Effector memory CD8-positive, alpha-beta T cell (primary cell): ENCODE data around the gene ATP6V0A1.

Experiments
- ATAC-seq: fragments of 150-1000 bp; cut with Tn5 transposase; replicated peaks from 2 replicates; pipeline ENCODE4 v1.10.0; 2021; ENCODE audit warnings: mild to moderate bottlenecking, moderate library complexity
- DNase-seq, 3 experiments: peaks; one replicate each; pipeline ENCODE4 v3.0.0; 2021
- H3K27ac Mint-ChIP-seq, 2 donors: one replicate each; pipeline ENCODE4 v1.8.0; 2022; ENCODE audit warnings: mild to moderate bottlenecking in 2 of 2, mixed read lengths in 2 of 2, moderate library complexity in 2 of 2
- H3K27me3 Mint-ChIP-seq, 2 donors: one replicate each; pipeline ENCODE4 v1.8.0; 2022; ENCODE audit warnings: mixed read lengths in 2 of 2
- H3K36me3 Mint-ChIP-seq: one replicate; pipeline ENCODE4 v1.8.0; 2022; ENCODE audit warnings: mild to moderate bottlenecking, moderate library complexity, mixed read lengths; ENCODE audit not compliant: insufficient read depth
- H3K4me1 Mint-ChIP-seq, 2 donors: one replicate each; pipeline ENCODE4 v1.8.0; 2022; ENCODE audit warnings: low read depth in 2 of 2, mixed read lengths in 2 of 2
- H3K4me3 Mint-ChIP-seq, 2 donors: one replicate each; pipeline ENCODE4 v1.8.0; 2022; ENCODE audit warnings: mild to moderate bottlenecking in 2 of 2, mixed read lengths in 2 of 2, moderate library complexity in 2 of 2
- H3K9me3 Mint-ChIP-seq, 2 donors: one replicate each; pipeline ENCODE4 v1.8.0; 2022; ENCODE audit warnings: mixed read lengths in 2 of 2

ATP6V0A1 gene

DNA sequence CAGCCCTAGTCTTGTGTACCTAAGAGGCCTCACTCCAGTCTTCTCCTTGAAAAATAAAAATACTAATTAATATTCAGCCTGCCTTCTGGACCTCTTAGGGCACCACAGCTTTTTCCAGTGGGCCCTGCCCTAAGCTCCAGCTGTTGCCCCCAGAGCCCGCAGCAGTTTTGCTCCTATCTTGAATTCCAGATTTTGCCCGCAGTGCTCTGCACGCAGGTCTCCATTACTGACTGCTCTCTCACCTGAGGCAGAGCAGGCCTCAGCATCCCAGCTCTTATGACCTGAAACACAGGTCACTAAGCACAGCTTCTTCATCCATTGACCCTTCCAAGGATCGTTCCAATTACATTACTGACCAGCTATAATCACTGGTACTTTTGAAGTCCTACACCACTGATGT lies 49.0 kb downstream of the ATP6V0A1 start:
- peaks cover 7 to 8% of the 10 kb centered on the region in 2 donors for H3K4me1 Mint-ChIP-seq
- no peaks in the 10 kb centered on the region for H3K9me3 Mint-ChIP-seq
- H3K27me3 Mint-ChIP-seq = peaks cover 37 to 43% of the 10 kb centered on the region in 2 donors
- no peak for DNase-seq
- ATAC-seq = no peak
- H3K27ac Mint-ChIP-seq = no peak overlapping the region
- H3K36me3 Mint-ChIP-seq = peaks cover under 1% of the 10 kb centered on the region
- H3K4me3 Mint-ChIP-seq = no peak overlapping the region

DNA sequence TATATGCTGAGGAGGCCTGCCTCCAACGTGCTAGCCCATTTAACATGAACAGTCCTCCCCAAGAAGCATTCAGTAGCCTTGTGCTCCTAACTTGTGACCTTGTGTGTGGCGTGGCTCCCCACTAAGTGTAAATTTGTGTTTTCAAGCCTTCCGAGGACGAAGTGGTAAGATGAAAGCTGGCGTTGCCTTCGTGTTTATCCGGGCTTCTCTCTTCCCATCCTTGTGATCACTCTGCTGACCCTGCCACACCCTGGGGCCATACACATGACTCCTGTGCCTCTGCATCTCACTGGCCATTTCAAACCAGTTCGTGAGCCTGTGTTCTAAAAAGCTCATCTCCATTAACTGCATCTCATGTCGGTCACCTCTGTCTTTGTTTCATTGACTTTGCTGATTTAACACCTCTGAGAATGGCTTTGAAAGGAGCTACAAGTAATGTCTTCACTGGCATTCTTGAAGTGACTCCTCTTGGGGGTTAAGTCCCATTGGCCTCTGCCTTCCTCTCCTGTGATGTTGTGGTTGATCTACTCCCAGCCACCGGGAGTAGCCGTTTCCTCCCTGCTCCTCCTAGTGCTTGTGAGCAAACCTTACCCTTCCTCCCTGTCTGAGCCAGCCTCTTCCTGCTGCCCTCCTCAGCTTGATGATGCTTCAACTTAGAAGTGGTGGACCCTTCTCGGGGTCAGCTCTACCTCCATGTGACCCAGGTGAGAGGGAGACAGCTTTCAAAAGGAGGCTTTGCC lies 49.9 kb downstream of the ATP6V0A1 start:
- Mint-ChIP-seq H3K4me1 (peaks cover 7 to 8% of the 10 kb centered on the region in 2 donors), H3K36me3 (no peaks in the 10 kb centered on the region), H3K27me3 (peaks cover 37 to 43% of the 10 kb centered on the region in 2 donors), H3K27ac (no peak overlapping the region), H3K9me3 (no peaks in the 10 kb centered on the region), H3K4me3 (no peak overlapping the region)
- ATAC-seq = no peak
- DNase-seq = no peak

DNA sequence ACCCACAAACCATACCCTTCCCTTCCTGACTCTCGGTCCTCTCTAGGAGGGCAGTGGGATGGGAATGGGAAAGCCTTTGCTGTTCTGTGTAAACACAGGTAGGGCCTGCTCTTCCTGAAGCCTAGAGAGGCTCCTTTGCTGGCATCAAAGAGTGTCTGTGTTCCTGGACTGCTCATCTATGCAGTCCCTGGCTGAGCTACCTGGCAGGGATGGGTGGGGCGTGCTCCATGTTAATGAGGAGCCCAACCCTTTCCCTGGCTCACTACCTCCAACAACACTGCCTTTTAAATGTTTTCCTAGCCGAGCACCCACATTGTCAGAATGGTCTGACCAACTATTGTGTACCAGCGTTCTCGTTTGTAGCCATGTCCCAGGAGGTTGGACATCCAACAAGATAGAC lies 50.7 kb downstream of the ATP6V0A1 start:
- Mint-ChIP-seq H3K27ac (no peak overlapping the region), H3K4me3 (no peak overlapping the region), H3K36me3 (no peaks in the 10 kb centered on the region), H3K4me1 (peaks cover 7 to 8% of the 10 kb centered on the region in 2 donors), H3K9me3 (no peaks in the 10 kb centered on the region), H3K27me3 (peaks cover 37 to 43% of the 10 kb centered on the region in 2 donors)
- no peak for DNase-seq
- no peak for ATAC-seq

DNA sequence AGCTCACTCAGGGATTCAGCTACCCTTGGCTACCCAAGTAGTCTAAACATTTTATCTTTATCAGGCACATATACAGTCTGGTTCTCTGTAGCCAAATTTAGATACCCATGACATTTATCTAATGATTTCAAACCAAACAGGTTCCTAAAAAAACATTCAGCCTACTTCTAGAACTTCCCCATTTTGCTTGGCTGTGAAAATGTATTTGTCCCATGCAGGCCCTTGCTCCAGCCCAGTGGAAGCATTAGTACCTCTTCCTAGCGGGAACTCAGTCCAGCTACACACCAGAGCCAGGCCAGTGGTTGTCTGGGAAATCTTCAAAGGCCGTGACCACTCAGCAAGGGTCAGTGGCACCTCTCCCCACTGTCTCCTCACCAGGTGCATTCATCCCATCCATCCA lies 51.2 kb downstream of the ATP6V0A1 start:
- no peak overlapping the region for H3K27ac Mint-ChIP-seq
- DNase-seq = no peak
- H3K27me3 Mint-ChIP-seq = peaks cover 40 to 43% of the 10 kb centered on the region in 2 donors
- no peak for ATAC-seq
- no peaks in the 10 kb centered on the region for H3K36me3 Mint-ChIP-seq
- H3K4me3 Mint-ChIP-seq = no peak overlapping the region
- H3K4me1 Mint-ChIP-seq = peaks cover 7 to 8% of the 10 kb centered on the region in 2 donors
- H3K9me3 Mint-ChIP-seq = no peaks in the 10 kb centered on the region

DNA sequence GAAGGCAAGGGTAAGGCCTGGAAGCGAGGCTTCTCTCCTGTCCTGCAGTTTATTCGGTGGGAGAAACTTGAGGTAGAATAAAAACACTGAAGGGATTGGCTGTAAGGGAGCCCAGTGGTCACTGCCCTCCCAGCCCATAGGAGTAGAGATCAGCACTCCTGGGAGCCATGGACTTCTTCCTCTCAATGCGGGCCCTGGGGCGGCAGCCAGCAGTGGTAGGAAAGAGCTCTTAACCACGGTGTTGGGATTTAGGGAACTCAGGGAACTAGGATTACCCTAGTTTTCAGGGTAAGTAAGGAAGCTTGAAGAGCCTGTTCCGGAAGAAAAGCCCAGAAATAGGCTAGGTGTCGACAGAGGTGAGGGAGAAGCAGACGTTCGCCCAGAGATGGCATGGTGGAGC lies 53.6 kb downstream of the ATP6V0A1 start:
- peaks cover 43% of the 10 kb centered on the region in 2 donors for H3K27me3 Mint-ChIP-seq
- ATAC-seq (no peak), DNase-seq (no peak)
- no peaks in the 10 kb centered on the region for H3K9me3 Mint-ChIP-seq
- H3K27ac Mint-ChIP-seq = no peak overlapping the region
- no peaks in the 10 kb centered on the region for H3K36me3 Mint-ChIP-seq
- H3K4me3 Mint-ChIP-seq = no peak overlapping the region
- peaks cover 7 to 8% of the 10 kb centered on the region in 2 donors for H3K4me1 Mint-ChIP-seq

DNA sequence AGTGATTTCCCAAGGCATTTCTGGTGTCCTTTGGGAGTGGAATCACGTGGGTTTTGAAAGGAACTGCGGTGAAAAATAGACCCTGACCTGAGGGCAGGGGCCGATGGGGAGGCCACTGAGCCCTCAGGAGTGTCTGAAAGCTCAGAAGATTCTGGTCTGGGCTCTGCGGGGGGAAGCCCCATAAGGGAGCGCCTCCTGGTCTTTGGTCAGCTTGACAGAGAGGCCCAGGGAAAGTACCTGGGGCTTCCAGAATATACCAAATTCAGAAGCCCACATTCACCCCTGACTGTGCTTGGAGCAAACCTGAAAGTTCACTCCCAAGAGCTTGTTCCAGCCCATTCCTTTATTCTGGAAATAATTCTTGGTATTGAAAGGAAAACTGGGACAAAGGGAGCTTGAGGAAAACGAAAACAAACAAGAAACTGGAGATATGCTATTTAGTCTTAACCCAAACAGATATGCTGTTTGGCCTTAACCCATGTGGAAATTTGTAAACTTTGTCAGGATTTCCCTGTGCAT lies 54.1 kb downstream of the ATP6V0A1 start:
- Mint-ChIP-seq H3K36me3 (no peaks in the 10 kb centered on the region), H3K4me1 (peaks cover 7 to 11% of the 10 kb centered on the region in 2 donors), H3K27me3 (peaks cover 43% of the 10 kb centered on the region in 2 donors), H3K9me3 (no peaks in the 10 kb centered on the region), H3K27ac (no peak overlapping the region), H3K4me3 (no peak overlapping the region)
- DNase-seq = no peak
- ATAC-seq = no peak

DNA sequence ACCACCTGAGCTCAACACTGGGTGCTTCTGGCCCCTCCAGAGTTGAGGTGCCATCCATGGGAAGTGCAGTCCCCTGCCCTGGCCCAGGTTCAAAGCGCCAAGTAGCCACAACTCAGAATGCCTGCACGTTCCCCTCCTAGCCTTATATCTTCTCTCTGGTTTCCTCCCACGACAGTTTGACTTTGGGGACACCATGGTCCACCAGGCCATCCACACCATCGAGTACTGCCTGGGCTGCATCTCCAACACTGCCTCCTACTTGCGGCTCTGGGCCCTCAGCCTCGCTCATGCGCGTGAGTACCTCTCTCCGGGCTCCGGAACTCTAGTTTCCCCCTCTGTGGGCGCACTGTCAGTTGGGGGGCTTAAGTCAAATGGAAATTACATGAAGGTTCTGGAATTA lies 55.0 kb downstream of the ATP6V0A1 start:
- no peaks in the 10 kb centered on the region for H3K36me3 Mint-ChIP-seq
- H3K27me3 Mint-ChIP-seq = peaks cover 34 to 39% of the 10 kb centered on the region in 2 donors
- H3K4me3 Mint-ChIP-seq = no peak overlapping the region
- DNase-seq (no peak), ATAC-seq (no peak)
- H3K9me3 Mint-ChIP-seq = no peaks in the 10 kb centered on the region
- H3K27ac Mint-ChIP-seq = no peak overlapping the region
- peaks cover 7 to 9% of the 10 kb centered on the region in 2 donors for H3K4me1 Mint-ChIP-seq

DNA sequence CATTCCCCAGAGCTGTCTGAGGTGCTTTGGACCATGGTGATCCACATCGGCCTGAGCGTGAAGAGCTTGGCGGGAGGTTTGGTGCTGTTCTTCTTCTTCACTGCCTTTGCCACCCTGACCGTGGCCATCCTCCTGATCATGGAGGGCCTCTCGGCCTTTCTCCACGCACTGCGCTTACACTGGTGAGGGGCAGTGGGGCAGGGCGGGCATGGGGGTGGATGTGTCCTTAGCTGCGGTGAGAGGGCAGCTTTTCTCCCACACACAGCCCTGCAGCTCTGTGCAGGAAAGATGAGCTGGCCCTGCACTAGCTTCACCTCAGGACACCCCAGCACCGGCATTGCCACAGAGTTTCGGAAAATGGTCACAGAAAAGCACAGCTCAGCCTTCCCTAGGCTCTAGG lies 55.6 kb downstream of the ATP6V0A1 start:
- Mint-ChIP-seq H3K4me3 (no peak overlapping the region), H3K9me3 (no peaks in the 10 kb centered on the region), H3K4me1 (peaks cover 2 to 3% of the 10 kb centered on the region in 2 donors), H3K36me3 (no peaks in the 10 kb centered on the region), H3K27ac (no peak overlapping the region), H3K27me3 (peaks cover 28 to 33% of the 10 kb centered on the region in 2 donors)
- DNase-seq = no peak
- ATAC-seq = no peak

DNA sequence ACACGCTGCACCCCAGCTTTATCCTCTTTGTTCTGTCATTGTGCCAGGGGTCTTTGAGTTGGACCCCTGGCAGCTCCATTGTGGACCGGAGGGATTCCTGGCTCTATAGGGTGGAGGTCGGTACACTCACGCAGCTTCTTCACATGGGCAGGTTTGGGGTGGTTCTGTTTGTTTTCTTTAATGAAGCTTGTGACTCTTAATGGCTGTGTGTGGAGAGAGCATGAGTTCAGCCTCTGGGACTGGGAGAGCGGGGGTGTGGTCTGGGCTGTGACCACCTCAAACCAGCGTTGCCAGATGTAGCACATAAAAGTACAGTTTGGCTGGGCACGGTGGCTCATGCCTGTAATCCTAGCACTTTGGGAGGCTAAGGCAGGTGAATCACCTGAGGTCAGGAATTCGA lies 56.2 kb downstream of the ATP6V0A1 start:
- no peak for DNase-seq
- ATAC-seq = no peak
- Mint-ChIP-seq H3K27ac (no peak overlapping the region), H3K4me3 (no peak overlapping the region), H3K4me1 (peaks cover 0 to 3% of the 10 kb centered on the region in 2 donors), H3K36me3 (no peaks in the 10 kb centered on the region), H3K9me3 (no peaks in the 10 kb centered on the region), H3K27me3 (peaks cover 27 to 32% of the 10 kb centered on the region in 2 donors)

DNA sequence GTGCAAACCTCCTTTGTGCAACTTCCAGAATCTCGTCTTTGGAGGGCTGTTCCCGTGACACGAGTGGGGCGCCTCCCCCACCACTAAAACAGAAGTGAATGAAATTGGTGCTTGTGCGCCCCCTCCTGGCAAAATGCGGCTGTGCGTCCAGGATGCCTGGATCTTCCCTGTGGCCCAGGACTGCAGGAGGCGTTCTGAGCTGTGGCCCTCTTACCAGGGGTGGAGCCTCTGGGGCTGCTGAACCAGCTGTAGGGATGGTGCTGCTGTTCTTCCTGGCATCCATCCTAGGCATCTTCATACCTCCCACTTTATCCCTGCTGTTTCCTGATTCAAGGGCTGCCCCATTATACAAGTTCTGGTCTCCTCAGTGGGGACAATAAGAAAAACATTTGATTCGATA lies 58.8 kb downstream of the ATP6V0A1 start:
- peaks cover 1 to 19% of the 10 kb centered on the region in 2 donors for H3K27me3 Mint-ChIP-seq
- no peaks in the 10 kb centered on the region for H3K36me3 Mint-ChIP-seq
- no peaks in the 10 kb centered on the region for H3K9me3 Mint-ChIP-seq
- no peak overlapping the region for H3K27ac Mint-ChIP-seq
- ATAC-seq (peak; percentile 93), DNase-seq (peak; percentile 81 to 88 (median 83))
- no peak overlapping the region for H3K4me3 Mint-ChIP-seq
- H3K4me1 Mint-ChIP-seq = peaks cover 0 to 5% of the 10 kb centered on the region in 2 donors

DNA sequence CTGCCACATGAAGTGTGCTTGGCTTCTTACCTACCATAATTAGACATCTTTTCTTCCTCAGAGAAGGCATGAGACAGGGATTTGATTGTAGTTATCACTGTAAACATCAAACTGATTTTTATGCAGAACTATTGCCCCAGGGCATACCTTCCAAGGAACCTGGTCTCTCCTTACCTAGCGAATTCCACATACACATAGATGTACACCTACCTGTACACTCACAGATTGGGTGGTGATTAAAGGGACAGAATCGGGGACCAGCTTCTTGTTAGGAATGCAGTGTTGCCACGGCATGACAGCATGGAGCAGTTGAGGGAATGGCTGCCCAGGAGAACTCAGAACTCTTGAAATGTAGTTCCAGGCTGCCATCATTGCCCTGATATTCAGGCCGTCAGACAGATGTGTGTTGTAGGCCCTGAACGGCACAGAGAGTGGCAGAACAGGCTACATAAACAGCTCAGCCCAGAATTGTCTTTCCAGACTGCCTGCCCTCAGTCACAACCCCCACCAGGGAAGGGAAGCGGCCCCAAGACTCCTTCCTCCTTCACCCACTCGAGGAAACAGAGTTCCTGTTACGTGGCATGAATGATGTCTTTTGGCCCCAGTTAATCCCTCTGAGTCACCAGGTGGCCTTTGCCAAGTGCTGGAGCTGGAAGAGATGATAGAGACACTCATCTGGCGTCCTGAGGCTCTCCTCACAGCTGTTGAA lies 59.5 kb downstream of the ATP6V0A1 start:
- Mint-ChIP-seq H3K4me3 (no peak overlapping the region), H3K4me1 (peaks cover 0 to 5% of the 10 kb centered on the region in 2 donors), H3K27me3 (peaks cover 0 to 19% of the 10 kb centered on the region in 2 donors), H3K36me3 (no peaks in the 10 kb centered on the region), H3K27ac (no peak overlapping the region), H3K9me3 (no peaks in the 10 kb centered on the region)
- ATAC-seq (no peak), DNase-seq (no peak)

DNA sequence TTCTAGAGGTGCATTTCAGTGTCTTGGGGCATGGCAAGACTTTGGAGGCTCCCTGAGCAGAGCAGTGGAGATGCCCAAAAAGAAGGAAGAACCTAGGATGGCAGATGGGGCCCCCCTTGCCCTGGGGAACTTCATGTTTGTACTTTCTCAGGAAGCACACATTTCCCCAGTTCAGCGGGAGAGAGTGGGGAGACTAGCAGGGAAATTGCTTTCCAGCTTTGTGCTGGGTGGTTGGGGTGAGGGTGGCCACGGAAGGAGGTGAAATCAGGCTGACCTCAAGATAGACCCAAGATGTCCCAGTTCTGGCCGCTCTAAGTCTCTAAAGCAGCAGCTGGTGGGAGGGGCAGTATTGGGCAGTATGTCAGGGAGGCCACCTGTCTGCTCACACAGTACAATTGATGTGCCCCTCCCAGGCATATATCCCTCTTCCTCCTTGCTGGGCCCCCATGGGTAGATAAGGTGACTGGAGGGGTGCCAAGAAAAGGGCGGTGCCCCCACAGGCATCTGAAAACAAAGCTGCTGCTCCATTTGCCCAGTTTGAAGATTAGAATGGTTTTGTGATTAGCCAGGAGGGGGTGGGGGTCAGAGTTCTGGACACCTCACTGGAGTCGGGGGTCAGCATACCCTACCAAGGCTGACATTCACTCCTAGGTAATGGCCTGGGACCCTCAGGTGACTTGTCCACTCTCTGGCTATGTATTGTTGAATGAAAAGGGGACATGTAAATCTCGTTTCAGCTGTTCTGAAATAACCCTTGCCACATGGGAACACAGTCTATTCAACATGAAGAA lies 60.3 kb downstream of the ATP6V0A1 start:
- no peaks in the 10 kb centered on the region for H3K36me3 Mint-ChIP-seq
- ATAC-seq = no peak

More for the DNA sequence above, 60.3 kb downstream of the ATP6V0A1 start:
- H3K9me3 Mint-ChIP-seq = no peaks in the 10 kb centered on the region
- H3K27me3 Mint-ChIP-seq = peaks cover 0 to 20% of the 10 kb centered on the region in 2 donors
- H3K4me1 Mint-ChIP-seq = peaks cover 0 to 5% of the 10 kb centered on the region in 2 donors
- no peak overlapping the region for H3K27ac Mint-ChIP-seq
- no peak overlapping the region for H3K4me3 Mint-ChIP-seq
- DNase-seq = no peak
